Skin epidermis (tissue), 12 donors: ENCODE data around the gene TOX2.

Source experiments
- H3K27ac ChIP-seq, 21 experiments: fragments of 200-600 bp; sonication (generic) in 11 of 21; one replicate each; pipeline ENCODE4 v1.5.0; 2020; ENCODE audit warnings: mild to moderate bottlenecking in 3 of 21, inconsistent platforms in 2 of 21, moderate library complexity in 2 of 21
- H3K4me3 ChIP-seq, 7 experiments: fragments of 200-600 bp; sonication (generic) in 2 of 7; one replicate each; pipeline ENCODE4 v1.5.0; 2020; ENCODE audit warnings: inconsistent platforms in 2 of 7, mild to moderate bottlenecking in 2 of 7, moderate library complexity in 1 of 7

TOX2 gene

GRCh38 chr20:44024820-44025580 is 110.3 kb downstream of the TOX2 start:
- H3K4me3 ChIP-seq: no peak overlapping the region
- no peak overlapping the region for H3K27ac ChIP-seq

GRCh38 chr20:44025756-44026155 is 111.1 kb downstream of the TOX2 start:
- Histone ChIP-seq H3K27ac (no peak overlapping the region), H3K4me3 (no peak overlapping the region)

GRCh38 chr20:44026647-44027342 is 112.1 kb downstream of the TOX2 start:
- Histone ChIP-seq H3K4me3 (no peak overlapping the region), H3K27ac (no peak overlapping the region)

- Histone ChIP-seq H3K27ac (no peak overlapping the region), H3K4me3 (no peak overlapping the region)
Observed at GRCh38 chr20:44027343-44028002, 112.8 kb downstream of the TOX2 start.

DNA sequence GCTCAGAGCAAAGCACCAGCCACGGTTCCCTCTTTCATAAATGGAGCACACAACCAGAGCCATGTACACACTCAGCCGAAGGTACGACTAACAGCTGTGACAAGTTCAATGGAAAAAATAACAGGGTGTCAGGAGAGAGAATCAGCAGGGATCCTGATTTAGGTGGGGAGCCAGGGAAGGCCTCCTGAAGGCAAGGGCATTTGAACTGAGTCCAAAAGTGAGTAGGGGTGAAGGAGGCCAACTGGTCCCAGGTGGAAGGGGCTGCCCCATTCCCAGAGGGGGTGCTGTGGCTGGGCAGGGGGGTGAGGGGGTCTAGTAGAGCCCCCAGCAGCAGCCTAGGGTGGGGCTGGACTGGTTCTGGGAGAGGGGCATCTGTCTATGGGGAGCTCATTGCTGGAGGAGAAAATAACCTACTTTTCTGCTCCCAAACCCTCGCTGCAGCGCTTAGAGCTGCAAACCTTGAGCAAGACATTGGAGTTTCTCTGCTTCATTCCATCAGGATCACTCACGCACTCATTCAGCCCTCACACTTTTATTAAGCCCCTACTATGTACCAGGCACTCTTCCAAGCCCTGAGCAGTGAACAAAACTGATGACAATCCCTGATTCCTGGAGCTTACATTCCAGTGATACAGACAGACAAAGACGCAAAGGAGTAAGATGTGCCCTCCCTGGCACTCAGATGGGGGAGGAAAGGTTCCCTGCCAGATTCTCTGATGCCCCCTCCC is 113.5 kb downstream of the TOX2 start:
- no peak overlapping the region for H3K4me3 ChIP-seq

GRCh38 chr20:44028868-44029847 is 114.5 kb downstream of the TOX2 start:
- H3K4me3 ChIP-seq: no peak overlapping the region
- peak overlapping the region in 1 of 21 experiments; percentile 14 for H3K27ac ChIP-seq

More for the DNA sequence above, 113.5 kb downstream of the TOX2 start:
- no peak overlapping the region for H3K27ac ChIP-seq

DNA sequence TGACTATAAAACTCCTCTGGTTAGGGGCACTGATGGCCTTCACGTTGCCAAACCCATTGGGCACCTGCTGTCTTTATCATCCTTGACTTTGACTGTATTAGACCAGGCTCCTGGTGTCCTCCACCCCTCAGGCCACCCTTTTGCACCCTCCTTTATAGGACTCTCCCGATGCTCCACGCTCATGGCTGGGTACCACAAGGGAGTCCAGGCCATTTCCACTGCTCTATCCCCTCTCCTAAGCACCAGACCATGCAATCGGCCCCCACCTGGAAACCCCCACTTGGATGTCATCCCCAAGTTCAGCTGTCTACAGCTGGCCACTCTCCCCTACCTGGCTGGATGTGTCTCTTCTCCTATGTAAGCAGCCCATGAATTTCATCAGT is 115.2 kb downstream of the TOX2 start:
- Histone ChIP-seq H3K27ac (no peak overlapping the region), H3K4me3 (no peak overlapping the region)

DNA sequence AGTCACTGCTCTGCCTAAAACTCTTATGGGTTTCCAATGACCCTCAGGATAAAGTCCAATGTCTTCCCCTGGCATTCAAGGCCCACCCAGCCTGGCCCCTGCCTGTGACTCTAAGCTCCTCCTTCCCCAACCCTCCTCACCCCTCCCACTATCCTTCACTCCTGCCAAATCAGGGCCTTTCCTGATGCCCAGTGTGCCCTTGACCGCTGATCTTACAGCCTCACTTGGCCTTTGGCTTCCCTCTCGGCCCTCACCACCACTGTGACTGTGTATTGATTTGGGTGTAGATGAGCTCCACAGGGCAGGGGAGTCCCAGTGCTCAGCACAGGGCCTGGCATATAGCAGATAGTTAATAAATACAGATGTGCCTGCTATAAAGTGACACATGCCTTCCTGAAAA is 115.7 kb downstream of the TOX2 start:
- Histone ChIP-seq H3K4me3 (no peak overlapping the region), H3K27ac (no peak overlapping the region)

- no peak overlapping the region for H3K4me3 ChIP-seq
- H3K27ac ChIP-seq: no peak overlapping the region
Observed at GRCh38 chr20:44031001-44031574, 116.4 kb downstream of the TOX2 start.

- Histone ChIP-seq H3K4me3 (no peak overlapping the region), H3K27ac (no peak overlapping the region)
Observed at GRCh38 chr20:44031781-44032582, 117.3 kb downstream of the TOX2 start.

- Histone ChIP-seq H3K27ac (no peak overlapping the region), H3K4me3 (no peak overlapping the region)
Observed at GRCh38 chr20:44032583-44033331, 118.1 kb downstream of the TOX2 start.

GRCh38 chr20:44033344-44033743 is 118.7 kb downstream of the TOX2 start:
- no peak overlapping the region for H3K4me3 ChIP-seq
- H3K27ac ChIP-seq: no peak overlapping the region

DNA sequence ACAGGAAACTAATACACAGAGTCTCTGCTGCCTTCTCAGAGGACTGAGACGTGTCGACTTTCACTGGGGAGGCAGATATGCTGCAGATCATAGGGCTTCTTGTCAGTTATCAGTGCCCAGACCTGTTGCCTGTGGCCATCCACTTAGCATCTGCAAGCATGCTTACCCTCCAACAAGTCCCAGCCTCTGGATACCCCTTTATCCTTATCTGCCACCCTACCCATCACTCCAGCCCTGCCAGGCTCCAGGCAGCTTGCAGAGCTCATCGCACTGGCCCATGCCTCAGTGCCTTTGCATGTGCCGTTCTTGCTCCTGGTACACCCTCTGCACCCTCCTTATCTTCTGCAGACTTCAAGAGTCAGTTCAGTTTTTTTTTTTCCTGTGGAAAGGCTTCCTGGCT is 119.2 kb downstream of the TOX2 start:
- Histone ChIP-seq H3K27ac (no peak overlapping the region), H3K4me3 (no peak overlapping the region)

DNA sequence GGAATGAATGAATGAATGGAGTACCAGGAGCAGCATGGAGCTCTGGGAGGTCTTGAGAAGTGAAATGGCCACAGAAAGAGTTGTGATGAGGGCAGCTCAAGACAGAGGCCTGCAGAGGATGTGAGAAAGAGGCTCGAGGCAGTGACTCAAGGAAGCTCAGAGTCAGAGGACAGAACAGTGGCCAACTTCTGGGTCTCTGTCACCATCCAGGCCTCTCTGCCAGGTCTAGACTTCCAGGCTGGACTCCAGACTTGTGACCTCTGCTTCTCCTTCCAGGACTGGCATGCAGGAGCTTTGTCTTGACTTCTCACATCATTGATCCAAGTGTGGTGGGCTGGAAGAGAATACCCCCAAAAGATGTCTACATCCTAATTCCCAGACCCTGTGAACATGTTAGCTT is 119.8 kb downstream of the TOX2 start:
- no peak overlapping the region for H3K4me3 ChIP-seq
- no peak overlapping the region for H3K27ac ChIP-seq

GRCh38 chr20:44034965-44035635 is 120.4 kb downstream of the TOX2 start:
- no peak overlapping the region for H3K4me3 ChIP-seq
- H3K27ac ChIP-seq: no peak overlapping the region

DNA sequence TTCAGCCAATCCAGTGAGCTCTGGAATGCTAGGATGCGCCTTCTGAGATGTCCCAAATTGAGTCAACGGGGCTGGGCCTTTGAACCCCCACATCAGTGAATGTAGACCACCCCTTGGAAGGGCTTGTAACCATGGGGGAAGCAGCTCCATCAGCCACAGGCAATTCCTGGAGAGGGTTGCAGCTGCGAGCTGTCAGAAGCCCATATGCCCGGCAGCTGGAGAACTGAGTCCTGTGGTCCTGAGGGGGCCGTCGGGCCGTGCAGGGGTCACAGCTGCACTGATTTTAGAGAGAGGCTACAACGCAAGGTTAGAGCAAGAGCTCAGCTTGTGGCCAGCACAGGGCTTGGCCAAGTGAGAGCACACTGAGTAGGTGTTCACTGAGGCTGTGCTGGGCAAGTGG is 121.3 kb downstream of the TOX2 start:
- Histone ChIP-seq H3K27ac (no peak overlapping the region), H3K4me3 (no peak overlapping the region)

DNA sequence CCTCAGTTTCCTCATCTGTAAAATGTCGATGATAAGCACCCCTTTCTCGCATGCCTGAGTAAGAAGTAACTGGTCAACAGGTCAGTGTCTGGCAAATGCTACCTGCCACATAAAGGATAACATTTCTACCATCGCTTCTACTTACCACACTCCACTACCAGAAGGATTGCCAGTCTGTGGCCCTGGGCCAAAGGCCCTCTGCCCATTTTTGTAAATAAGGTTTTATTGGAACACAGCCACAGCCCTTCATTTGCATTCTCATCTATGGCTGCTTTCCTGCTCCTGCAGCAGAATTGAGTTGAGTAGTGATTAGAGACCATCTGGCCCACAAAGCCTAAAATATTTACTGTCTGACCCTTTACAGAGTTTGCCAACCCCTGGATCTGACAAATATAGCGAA is 121.8 kb downstream of the TOX2 start:
- no peak overlapping the region for H3K4me3 ChIP-seq
- no peak overlapping the region for H3K27ac ChIP-seq
